Measurements from ENCODE around the gene EXT2.

EXT2 gene

GRCh38 chr11:44165432-44165831 lies 70.0 kb downstream of the EXT2 start:
- no peaks in the 10 kb centered on the region for H3F3A ChIP-seq (ENCODE audit: insufficient read depth, low read length)
- no peak for DNase-seq
- H3K9me2 ChIP-seq (replicated peaks; ENCODE audit: insufficient read depth, low read length), result no peaks in the 10 kb centered on the region
- H3K4me2 ChIP-seq (ENCODE audit: low read depth, low read length), result no peak overlapping the region
- no peak overlapping the region for H2AFZ ChIP-seq (ENCODE audit: low read length)
- H3K4me3 ChIP-seq (ENCODE audit: low read length), result no peak overlapping the region
- H3K9me3 ChIP-seq (replicated peaks; ENCODE audit: insufficient read depth, low read length), result no peaks in the 10 kb centered on the region
- no peak overlapping the region for H3K9ac ChIP-seq (ENCODE audit: low read length)
- no peaks in the 10 kb centered on the region for H3K79me2 ChIP-seq (ENCODE audit: low read length)
- no peak overlapping the region for H3K27ac ChIP-seq (ENCODE audit: low read length)
- H3K4me1 ChIP-seq (ENCODE audit: low read length), result no peaks in the 10 kb centered on the region
- no peak for TF ChIP-seq EZH2 (optimal IDR thresholded peaks at IDR 0.05; ENCODE audit: low read depth, low read length)
- TF ChIP-seq CTCF (IDR thresholded peaks at IDR 0.05; ENCODE audit: low read length), result no peak
- H3K36me3 ChIP-seq (replicated peaks; ENCODE audit: insufficient read depth, low read length), result no peaks in the 10 kb centered on the region
- no peaks in the 10 kb centered on the region for H3K27me3 ChIP-seq (replicated peaks; ENCODE audit: insufficient read depth, low read length)
- no peaks in the 10 kb centered on the region for H4K20me1 ChIP-seq (ENCODE audit: insufficient read depth, low read length)

GRCh38 chr11:44167046-44167445 lies 71.6 kb downstream of the EXT2 start:
- DNase-seq, result no peak
- Histone ChIP-seq H3F3A (ENCODE audit: insufficient read depth, low read length) (no peaks in the 10 kb centered on the region), H3K79me2 (ENCODE audit: low read length) (no peaks in the 10 kb centered on the region), H2AFZ (ENCODE audit: low read length) (no peak overlapping the region), H3K9ac (ENCODE audit: low read length) (no peak overlapping the region), H3K4me1 (ENCODE audit: low read length) (no peaks in the 10 kb centered on the region), H3K36me3 (replicated peaks; ENCODE audit: insufficient read depth, low read length) (no peaks in the 10 kb centered on the region), H3K9me3 (replicated peaks; ENCODE audit: insufficient read depth, low read length) (no peaks in the 10 kb centered on the region), H3K4me3 (ENCODE audit: low read length) (no peak overlapping the region), H4K20me1 (ENCODE audit: insufficient read depth, low read length) (no peaks in the 10 kb centered on the region), H3K27ac (ENCODE audit: low read length) (no peak overlapping the region), H3K27me3 (replicated peaks; ENCODE audit: insufficient read depth, low read length) (no peaks in the 10 kb centered on the region), H3K9me2 (replicated peaks; ENCODE audit: insufficient read depth, low read length) (no peaks in the 10 kb centered on the region), H3K4me2 (ENCODE audit: low read depth, low read length) (no peak overlapping the region)
- no peak for TF ChIP-seq EZH2phosphoT487 (IDR thresholded peaks at IDR 0.05; ENCODE audit: low read length)

GRCh38 chr11:44171518-44171917 lies 76.0 kb downstream of the EXT2 start:
- Histone ChIP-seq H3K4me1 (ENCODE audit: low read length) (no peaks in the 10 kb centered on the region), H3K27ac (ENCODE audit: low read length) (no peak overlapping the region), H2AFZ (ENCODE audit: low read length) (no peak overlapping the region), H3K9ac (ENCODE audit: low read length) (no peak overlapping the region), H3K27me3 (replicated peaks; ENCODE audit: insufficient read depth, low read length) (no peaks in the 10 kb centered on the region), H3F3A (ENCODE audit: insufficient read depth, low read length) (no peaks in the 10 kb centered on the region), H4K20me1 (ENCODE audit: insufficient read depth, low read length) (no peaks in the 10 kb centered on the region), H3K9me3 (replicated peaks; ENCODE audit: insufficient read depth, low read length) (no peaks in the 10 kb centered on the region), H3K4me3 (ENCODE audit: low read length) (no peak overlapping the region), H3K79me2 (ENCODE audit: low read length) (no peaks in the 10 kb centered on the region), H3K36me3 (replicated peaks; ENCODE audit: insufficient read depth, low read length) (no peaks in the 10 kb centered on the region), H3K4me2 (ENCODE audit: low read depth, low read length) (no peak overlapping the region), H3K9me2 (replicated peaks; ENCODE audit: insufficient read depth, low read length) (no peaks in the 10 kb centered on the region)
- no peak for DNase-seq
- TF ChIP-seq CTCF (IDR thresholded peaks at IDR 0.05; ENCODE audit: low read length) (no peak), EZH2 (optimal IDR thresholded peaks at IDR 0.05; ENCODE audit: low read depth, low read length) (no peak), EZH2phosphoT487 (IDR thresholded peaks at IDR 0.05; ENCODE audit: low read length) (no peak)

- Histone ChIP-seq H3K36me3 (replicated peaks; ENCODE audit: insufficient read depth, low read length) (no peaks in the 10 kb centered on the region), H3K27me3 (replicated peaks; ENCODE audit: insufficient read depth, low read length) (no peaks in the 10 kb centered on the region), H3K9ac (ENCODE audit: low read length) (no peak overlapping the region), H4K20me1 (ENCODE audit: insufficient read depth, low read length) (no peaks in the 10 kb centered on the region), H2AFZ (ENCODE audit: low read length) (no peak overlapping the region), H3K4me2 (ENCODE audit: low read depth, low read length) (no peak overlapping the region), H3K9me2 (replicated peaks; ENCODE audit: insufficient read depth, low read length) (no peaks in the 10 kb centered on the region), H3K9me3 (replicated peaks; ENCODE audit: insufficient read depth, low read length) (no peaks in the 10 kb centered on the region), H3K4me1 (ENCODE audit: low read length) (no peaks in the 10 kb centered on the region), H3K4me3 (ENCODE audit: low read length) (no peak overlapping the region), H3K27ac (ENCODE audit: low read length) (no peak overlapping the region), H3K79me2 (ENCODE audit: low read length) (no peaks in the 10 kb centered on the region), H3F3A (ENCODE audit: insufficient read depth, low read length) (no peaks in the 10 kb centered on the region)
- no peak for DNase-seq
- no peak for TF ChIP-seq CTCF (IDR thresholded peaks at IDR 0.05; ENCODE audit: low read length)
- TF ChIP-seq EZH2 (optimal IDR thresholded peaks at IDR 0.05; ENCODE audit: low read depth, low read length), result no peak
- no peak for TF ChIP-seq EZH2phosphoT487 (IDR thresholded peaks at IDR 0.05; ENCODE audit: low read length)
These were observed 77.5 kb downstream of the EXT2 start for GRCh38 chr11:44172966-44173365.

All from MM.1S (cell line).